ENCODE measurements around the gene CDK11A. TPM values are rescaled to one million over a fixed set of nuclear protein-coding genes. Genes with fewer than 3 reads are reported as not detected.

CDK11A gene
- 8.5 and 10.9 TPM in 2 replicates for total RNA-seq

DNA sequence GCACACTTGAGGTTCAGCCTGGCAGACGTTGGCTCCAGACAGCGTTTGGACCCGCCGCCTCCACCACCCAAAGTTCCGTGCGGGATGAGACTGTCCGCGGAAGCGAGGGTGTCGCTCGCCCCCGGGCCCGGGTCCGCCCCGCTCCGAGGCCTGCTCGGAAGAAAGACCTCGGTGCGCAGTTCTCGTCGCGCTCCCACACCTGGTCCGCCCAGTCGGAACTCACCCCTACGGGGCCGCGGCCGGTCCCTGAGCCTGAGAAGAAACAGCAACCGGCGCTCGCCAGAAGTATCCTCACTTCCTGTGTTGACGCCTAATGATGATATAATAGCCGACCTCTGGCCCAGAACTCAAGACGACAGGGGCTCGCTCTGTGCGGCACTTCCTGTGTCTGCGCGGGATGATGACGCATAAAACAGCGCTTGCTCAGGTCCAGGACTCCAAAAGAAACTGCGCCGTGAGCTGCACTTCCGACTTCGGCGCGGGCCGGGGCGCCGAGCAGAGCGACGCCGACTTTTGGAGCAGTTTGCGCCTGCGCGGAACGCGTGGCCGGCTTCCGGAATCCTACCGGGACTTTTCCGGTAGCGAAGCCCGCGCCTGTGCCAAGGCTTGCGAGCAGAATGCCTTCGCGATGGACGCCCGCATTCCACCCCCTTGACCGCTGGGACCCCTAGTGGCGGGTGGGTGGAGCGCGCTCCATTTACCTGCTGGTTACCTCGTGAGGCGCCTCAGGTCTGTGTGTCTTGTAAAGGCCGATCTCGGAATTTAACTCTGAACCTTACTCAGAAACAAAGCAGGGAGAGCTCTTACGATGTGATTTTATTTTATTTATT is at the start of gene CDK11A:
Gene CDK11A, minus strand, starts transcription at position 323 of the 830 bp plus-strand sequence. CDS start 1,539 bp downstream, outside the sequence.

DNA sequence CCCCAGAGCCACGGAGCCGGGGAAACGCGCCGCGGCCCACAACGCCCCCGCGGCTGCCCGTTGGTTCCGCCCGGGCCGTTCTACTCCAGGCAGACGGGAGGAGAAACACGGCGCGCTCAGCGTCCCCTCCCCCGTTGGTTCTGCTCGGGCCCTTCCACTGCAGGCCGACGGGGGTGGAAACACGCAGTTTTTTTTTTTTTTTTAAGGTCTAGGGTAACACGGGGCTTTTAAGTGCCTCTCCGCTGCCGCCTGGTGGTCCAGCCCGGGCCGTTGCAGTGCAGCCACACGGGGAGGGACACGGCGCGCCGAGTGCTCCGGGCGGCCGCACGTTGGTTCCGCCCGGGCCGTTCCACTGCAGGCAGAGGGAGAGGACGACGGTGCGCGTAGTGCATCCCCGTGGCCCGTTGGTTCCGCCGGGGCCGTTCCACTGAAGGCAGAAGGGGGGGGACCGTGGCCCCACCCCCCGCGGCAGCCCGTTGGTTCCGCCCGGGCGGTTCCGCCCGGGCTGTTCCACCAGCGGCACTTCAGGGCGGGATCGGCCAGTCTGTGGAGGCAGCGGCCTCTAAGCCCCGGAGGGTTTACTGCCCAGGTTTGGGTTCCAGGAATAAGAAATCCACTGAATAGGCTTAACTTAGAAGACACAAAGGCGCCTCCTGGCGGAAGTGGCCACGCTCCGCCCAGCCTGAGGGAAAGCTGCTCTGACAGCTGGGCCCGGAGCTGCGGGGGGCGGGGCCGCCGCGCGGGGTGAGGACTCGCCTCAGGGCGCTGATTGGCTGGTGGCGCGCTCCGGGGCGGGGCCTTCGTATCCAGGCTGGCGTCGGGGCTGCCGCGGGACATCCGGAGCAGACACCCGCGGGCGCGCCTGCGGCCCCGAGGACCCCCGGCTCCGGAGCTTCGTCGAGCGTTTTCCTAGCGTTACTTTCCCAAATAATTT is 31.2 kb downstream of the CDK11A start, which contains the start of gene SLC35E2B:
Gene SLC35E2B, minus strand, starts transcription at position 82 of the 934 bp plus-strand sequence. CDS start 16,096 bp downstream, outside the sequence.

DNA sequence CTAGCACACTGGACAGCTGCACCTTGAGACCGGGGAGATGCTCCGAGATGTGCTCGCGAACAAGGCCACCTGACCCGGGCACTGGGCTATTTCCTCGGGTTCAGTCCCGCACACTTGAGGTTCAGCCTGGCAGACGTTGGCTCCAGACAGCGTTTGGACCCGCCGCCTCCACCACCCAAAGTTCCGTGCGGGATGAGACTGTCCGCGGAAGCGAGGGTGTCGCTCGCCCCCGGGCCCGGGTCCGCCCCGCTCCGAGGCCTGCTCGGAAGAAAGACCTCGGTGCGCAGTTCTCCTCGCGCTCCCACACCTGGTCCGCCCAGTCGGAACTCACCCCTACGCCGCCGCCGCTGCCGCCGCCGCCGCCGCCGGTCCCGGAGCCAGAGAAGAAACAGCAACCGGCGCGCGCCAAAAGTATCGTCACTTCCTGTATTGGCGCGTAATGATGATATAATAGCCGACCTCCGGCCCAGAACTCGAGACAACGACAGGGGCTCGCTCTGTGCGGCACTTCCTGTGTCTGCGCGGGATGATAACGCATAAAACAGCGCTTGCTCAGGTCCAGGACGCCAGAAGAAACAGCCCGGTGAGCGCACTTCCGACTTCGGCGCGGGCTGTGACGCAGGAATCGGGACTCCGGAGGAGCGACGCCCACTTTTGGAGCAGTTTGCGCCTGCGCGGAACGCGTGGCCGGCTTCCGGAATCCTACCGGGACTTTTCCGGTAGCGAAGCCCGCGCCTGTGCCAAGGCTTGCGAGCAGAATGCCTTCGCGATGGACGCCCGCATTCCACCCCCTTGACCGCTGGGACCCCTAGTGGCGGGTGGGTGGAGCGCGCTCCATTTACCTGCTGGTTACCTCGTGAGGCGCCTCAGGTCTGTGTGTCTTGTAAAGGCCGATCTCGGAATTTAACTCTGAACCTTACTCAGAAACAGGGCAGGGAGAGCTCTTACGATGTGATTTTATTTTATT is 65.3 kb downstream of the CDK11A start, which contains the start of gene CDK11B:
Gene CDK11B, minus strand, starts transcription at position 422 of the 967 bp plus-strand sequence. CDS start 1,519 bp downstream, outside the sequence.

Other genes with a start within 250 kb of the CDK11A start
- gene ATAD3A, start 212.2 kb downstream of the CDK11A start, total RNA-seq = 56.8 and 65.5 TPM in 2 replicates
- 0.23 and 0.35 TPM in 2 replicates for gene TMEM240, start 183.7 kb downstream of the CDK11A start, total RNA-seq
- 103 and 113 TPM in 2 replicates for gene SSU72, start 149.5 kb downstream of the CDK11A start, total RNA-seq
- 5.6 and 7.5 TPM in 2 replicates for gene FNDC10, start 124.2 kb downstream of the CDK11A start, total RNA-seq
- 39.2 and 41.9 TPM in 2 replicates for gene MIB2, start 108.9 kb downstream of the CDK11A start, total RNA-seq
- 0.79 and 1.5 TPM in 2 replicates for gene MMP23B, start 92.2 kb downstream of the CDK11A start, total RNA-seq
- 7.3 and 13.4 TPM in 2 replicates for gene CDK11B, start 65.4 kb downstream of the CDK11A start, total RNA-seq
- gene SLC35E2B, start 31.6 kb downstream of the CDK11A start, total RNA-seq = 8.0 and 14.0 TPM in 2 replicates
- 56.7 and 58.0 TPM in 2 replicates for gene NADK, start 54.1 kb upstream of the CDK11A start, total RNA-seq
- gene GNB1, start 166.7 kb upstream of the CDK11A start, total RNA-seq = 122 and 144 TPM in 2 replicates
- gene CALML6, start 190.9 kb upstream of the CDK11A start, total RNA-seq = 0.14 TPM in 1 of 2 replicates, not detected in the other
- gene TMEM52, start 194.9 kb upstream of the CDK11A start, total RNA-seq = 3.4 and 8.2 TPM in 2 replicates